HepG2 (cell line): ENCODE results near the gene PNLDC1. TPM values are rescaled to one million over a fixed set of nuclear protein-coding genes. Genes with fewer than 3 reads are reported as not detected.
A peak's percentile ranks its signal among the peaks of the same experiment; 100 is the strongest.

Experiments
- BCL6 ChIP-seq: IDR thresholded peaks from 2 replicates; pipeline ENCODE4 v1.6.1; 2016; ENCODE audit warnings: missing genetic modification reagents, missing compliant biosample characterization
- CREB1 ChIP-seq, 2 experiments: fragments of 450-650 bp in 1 of 2; IDR thresholded peaks; 2 replicates each; pipeline ENCODE4 v1.6.1; 2016 to 2017; ENCODE audit warnings: control low read depth in 1 of 2, mild to moderate bottlenecking in 1 of 2, missing compliant biosample characterization in 1 of 2, missing genetic modification characterization in 1 of 2
- FOXC1 ChIP-seq: sonication (generic); formaldehyde crosslinking; IDR thresholded peaks from 2 replicates; pipeline ENCODE4 v1.8.0; 2022; ENCODE audit warnings: mild to moderate bottlenecking, missing genetic modification reagents, borderline replicate concordance
- FOXK1 ChIP-seq: sonication (generic); formaldehyde crosslinking; IDR thresholded peaks from 2 replicates; pipeline ENCODE4 v1.4.0; 2020; ENCODE audit warnings: low read depth, missing genetic modification reagents, borderline replicate concordance
- PAF1 ChIP-seq: IDR thresholded peaks from 2 replicates; pipeline ENCODE4 v1.6.1; 2016; ENCODE audit warnings: missing genetic modification reagents, missing compliant biosample characterization
- TBP ChIP-seq: sonication (generic); formaldehyde crosslinking; IDR thresholded peaks from 2 replicates; pipeline ENCODE4 v1.5.0; 2020; ENCODE audit warnings: missing genetic modification reagents
- ZKSCAN1 ChIP-seq: fragments of 150-350 bp; IDR thresholded peaks from 2 replicates; pipeline ENCODE4 v1.6.1; 2014; ENCODE audit warnings: low read length
- ZNF12 ChIP-seq: sonication (generic); formaldehyde crosslinking; IDR thresholded peaks from 2 replicates; pipeline ENCODE4 v1.5.0; 2020; ENCODE audit warnings: missing genetic modification reagents
- ZNF235 ChIP-seq: sonication (generic); formaldehyde crosslinking; IDR thresholded peaks from 2 replicates; pipeline ENCODE4 v1.8.1; 2023; ENCODE audit warnings: mild to moderate bottlenecking, missing genetic modification reagents, borderline replicate concordance
- ZNF563 ChIP-seq: sonication (generic); formaldehyde crosslinking; IDR thresholded peaks from 2 replicates; pipeline ENCODE4 v1.8.0; 2022; ENCODE audit warnings: mild to moderate bottlenecking, moderate library complexity, missing genetic modification reagents
- ZNF607 ChIP-seq: sonication (generic); formaldehyde crosslinking; IDR thresholded peaks from 2 replicates; pipeline ENCODE4 v1.5.1; 2020; ENCODE audit warnings: missing genetic modification reagents, mild to moderate bottlenecking, borderline replicate concordance
- polyA plus RNA-seq, 8 experiments: library from polyadenylated mRNA; depleted of rRNA in 3 of 8; stranded (reverse) in 7 of 8; unstranded in 1 of 8; fragments of >200 nt; fragmentation: Illumina TruSeq in 4 of 8; extraction: Trizol in 4 of 8; gene quantifications; 2 replicates each; pipeline versions ENCODE4 v1.2.1 to v1.2.3, GENCODE V29; 2011 to 2016; ENCODE audit warnings: low read depth in 4 of 8, missing spikeins in 1 of 8, mixed read lengths in 1 of 8; ENCODE audit not compliant: insufficient read depth in 1 of 8
- total RNA-seq, 5 experiments: library from RNA; depleted of rRNA; stranded (reverse); fragments of >200 nt; fragmentation: Illumina TruSeq; extraction: Trizol; gene quantifications; 2 replicates each; pipeline ENCODE4 v1.2.3, GENCODE V29; 2016; ENCODE audit warnings: low read depth in 1 of 5
- TF ChIP-seq, protein P1 (sequence below): sonication (generic); formaldehyde crosslinking; IDR thresholded peaks from 2 replicates; pipeline ENCODE4 v1.4.0; 2020; ENCODE audit warnings: mild to moderate bottlenecking, missing genetic modification reagents
- TF ChIP-seq, protein P2 (sequence below): IDR thresholded peaks from 2 replicates; pipeline ENCODE4 v1.6.1; 2018; ENCODE audit warnings: missing genetic modification reagents, mild to moderate bottlenecking, missing compliant biosample characterization
- TF ChIP-seq, protein P3 (sequence below): sonication (generic); formaldehyde crosslinking; IDR thresholded peaks from 2 replicates; pipeline ENCODE4 v1.5.1; 2020; ENCODE audit warnings: mild to moderate bottlenecking, missing genetic modification reagents, moderate library complexity
- TF ChIP-seq, protein P4 (sequence below): IDR thresholded peaks from 2 replicates; pipeline ENCODE4 v1.6.1; 2016; ENCODE audit warnings: low read depth, missing genetic modification reagents, missing compliant biosample characterization
- TF ChIP-seq, protein P5 (sequence below): sonication (generic); formaldehyde crosslinking; IDR thresholded peaks from 2 replicates; pipeline ENCODE4 v1.8.1; 2023; ENCODE audit warnings: mild to moderate bottlenecking, missing genetic modification reagents
- TF ChIP-seq, protein P6 (sequence below): sonication (generic); formaldehyde crosslinking; IDR thresholded peaks from 2 replicates; pipeline ENCODE4 v1.8.0; 2022; ENCODE audit warnings: mild to moderate bottlenecking, missing genetic modification reagents

PNLDC1 gene
- total and polyA plus RNA-seq, 2 of the 13 experiments (the other 11 are each of a cell fraction or from before 2014, with no cell fraction given), result not detected

DNA sequence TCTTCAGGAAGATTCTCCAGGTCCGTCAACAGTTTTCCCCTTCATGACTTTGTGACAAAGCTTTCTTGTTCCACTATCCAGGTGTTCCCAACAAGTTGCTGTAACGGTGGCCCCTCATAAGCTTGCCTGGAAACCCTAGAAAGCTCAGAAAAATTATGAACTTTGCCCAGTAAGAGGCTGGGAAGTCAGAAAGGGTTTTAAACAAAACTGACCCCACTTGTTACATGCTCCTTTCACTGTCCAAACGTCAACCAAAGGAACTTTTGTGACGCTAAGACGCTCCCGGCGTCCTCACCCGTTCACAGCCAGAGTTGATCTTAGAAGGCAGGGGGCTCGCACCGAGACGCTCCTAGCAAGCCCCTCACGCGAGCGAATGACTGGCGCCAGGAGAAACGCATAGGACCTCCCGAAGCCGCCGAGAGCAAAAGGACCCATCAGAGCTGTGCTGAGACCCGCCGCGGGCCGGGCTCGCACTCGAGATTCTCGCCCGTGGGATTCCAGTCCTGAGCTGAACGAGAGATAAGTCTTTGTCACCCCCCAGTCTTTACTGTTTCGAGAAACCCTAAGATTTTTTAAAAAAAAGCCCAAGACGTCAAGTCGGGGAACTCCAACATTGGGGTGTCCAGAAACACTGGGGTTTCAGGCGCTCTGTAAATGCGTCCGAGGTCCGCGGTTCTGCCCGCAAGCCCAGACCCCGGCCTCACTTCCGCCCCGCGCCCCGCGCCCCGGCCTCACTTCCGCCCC is 38.8 kb upstream of the PNLDC1 start (continued):
- TF ChIP-seq, protein P1, sequence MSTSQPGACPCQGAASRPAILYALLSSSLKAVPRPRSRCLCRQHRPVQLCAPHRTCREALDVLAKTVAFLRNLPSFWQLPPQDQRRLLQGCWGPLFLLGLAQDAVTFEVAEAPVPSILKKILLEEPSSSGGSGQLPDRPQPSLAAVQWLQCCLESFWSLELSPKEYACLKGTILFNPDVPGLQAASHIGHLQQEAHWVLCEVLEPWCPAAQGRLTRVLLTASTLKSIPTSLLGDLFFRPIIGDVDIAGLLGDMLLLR (CRISPR knock-in tag), result no peak
- TF ChIP-seq, protein P2, sequence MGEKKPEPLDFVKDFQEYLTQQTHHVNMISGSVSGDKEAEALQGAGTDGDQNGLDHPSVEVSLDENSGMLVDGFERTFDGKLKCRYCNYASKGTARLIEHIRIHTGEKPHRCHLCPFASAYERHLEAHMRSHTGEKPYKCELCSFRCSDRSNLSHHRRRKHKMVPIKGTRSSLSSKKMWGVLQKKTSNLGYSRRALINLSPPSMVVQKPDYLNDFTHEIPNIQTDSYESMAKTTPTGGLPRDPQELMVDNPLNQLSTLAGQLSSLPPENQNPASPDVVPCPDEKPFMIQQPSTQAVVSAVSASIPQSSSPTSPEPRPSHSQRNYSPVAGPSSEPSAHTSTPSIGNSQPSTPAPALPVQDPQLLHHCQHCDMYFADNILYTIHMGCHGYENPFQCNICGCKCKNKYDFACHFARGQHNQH (CRISPR knock-in tag), result peak; percentile 19; the same call in 1 of the 2 replicates
- TF ChIP-seq, protein P3, sequence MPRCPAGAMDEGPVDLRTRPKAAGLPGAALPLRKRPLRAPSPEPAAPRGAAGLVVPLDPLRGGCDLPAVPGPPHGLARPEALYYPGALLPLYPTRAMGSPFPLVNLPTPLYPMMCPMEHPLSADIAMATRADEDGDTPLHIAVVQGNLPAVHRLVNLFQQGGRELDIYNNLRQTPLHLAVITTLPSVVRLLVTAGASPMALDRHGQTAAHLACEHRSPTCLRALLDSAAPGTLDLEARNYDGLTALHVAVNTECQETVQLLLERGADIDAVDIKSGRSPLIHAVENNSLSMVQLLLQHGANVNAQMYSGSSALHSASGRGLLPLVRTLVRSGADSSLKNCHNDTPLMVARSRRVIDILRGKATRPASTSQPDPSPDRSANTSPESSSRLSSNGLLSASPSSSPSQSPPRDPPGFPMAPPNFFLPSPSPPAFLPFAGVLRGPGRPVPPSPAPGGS, result no peak
- TF ChIP-seq ZNF607 (CRISPR knock-in tag) (peak; percentile 18; the same call in 1 of the 2 replicates), FOXK1 (CRISPR knock-in tag) (no peak), PAF1 (0 out of 2 replicates have a peak, but pooled peaks have one; percentile 15), ZNF235 (CRISPR knock-in tag) (0 out of 2 replicates have a peak, but pooled peaks have one; percentile 10), ZKSCAN1 (no peak), FOXC1 (CRISPR knock-in tag) (0 out of 2 replicates have a peak, but pooled peaks have one; percentile 16), ZNF12 (0 out of 2 replicates have a peak, but pooled peaks have one; percentile 8), ZNF563 (CRISPR knock-in tag) (0 out of 2 replicates have a peak, but pooled peaks have one; percentile 21), BCL6 (peak; percentile 79), CREB1 (IDR thresholded peaks at IDR 0.05) (no peak), CREB1 (CRISPR knock-in tag; IDR thresholded peaks at IDR 0.05) (peak; percentile 38; the same call in 1 of the 2 replicates), TBP (CRISPR knock-in tag) (no peak)
- TF ChIP-seq, protein P4, sequence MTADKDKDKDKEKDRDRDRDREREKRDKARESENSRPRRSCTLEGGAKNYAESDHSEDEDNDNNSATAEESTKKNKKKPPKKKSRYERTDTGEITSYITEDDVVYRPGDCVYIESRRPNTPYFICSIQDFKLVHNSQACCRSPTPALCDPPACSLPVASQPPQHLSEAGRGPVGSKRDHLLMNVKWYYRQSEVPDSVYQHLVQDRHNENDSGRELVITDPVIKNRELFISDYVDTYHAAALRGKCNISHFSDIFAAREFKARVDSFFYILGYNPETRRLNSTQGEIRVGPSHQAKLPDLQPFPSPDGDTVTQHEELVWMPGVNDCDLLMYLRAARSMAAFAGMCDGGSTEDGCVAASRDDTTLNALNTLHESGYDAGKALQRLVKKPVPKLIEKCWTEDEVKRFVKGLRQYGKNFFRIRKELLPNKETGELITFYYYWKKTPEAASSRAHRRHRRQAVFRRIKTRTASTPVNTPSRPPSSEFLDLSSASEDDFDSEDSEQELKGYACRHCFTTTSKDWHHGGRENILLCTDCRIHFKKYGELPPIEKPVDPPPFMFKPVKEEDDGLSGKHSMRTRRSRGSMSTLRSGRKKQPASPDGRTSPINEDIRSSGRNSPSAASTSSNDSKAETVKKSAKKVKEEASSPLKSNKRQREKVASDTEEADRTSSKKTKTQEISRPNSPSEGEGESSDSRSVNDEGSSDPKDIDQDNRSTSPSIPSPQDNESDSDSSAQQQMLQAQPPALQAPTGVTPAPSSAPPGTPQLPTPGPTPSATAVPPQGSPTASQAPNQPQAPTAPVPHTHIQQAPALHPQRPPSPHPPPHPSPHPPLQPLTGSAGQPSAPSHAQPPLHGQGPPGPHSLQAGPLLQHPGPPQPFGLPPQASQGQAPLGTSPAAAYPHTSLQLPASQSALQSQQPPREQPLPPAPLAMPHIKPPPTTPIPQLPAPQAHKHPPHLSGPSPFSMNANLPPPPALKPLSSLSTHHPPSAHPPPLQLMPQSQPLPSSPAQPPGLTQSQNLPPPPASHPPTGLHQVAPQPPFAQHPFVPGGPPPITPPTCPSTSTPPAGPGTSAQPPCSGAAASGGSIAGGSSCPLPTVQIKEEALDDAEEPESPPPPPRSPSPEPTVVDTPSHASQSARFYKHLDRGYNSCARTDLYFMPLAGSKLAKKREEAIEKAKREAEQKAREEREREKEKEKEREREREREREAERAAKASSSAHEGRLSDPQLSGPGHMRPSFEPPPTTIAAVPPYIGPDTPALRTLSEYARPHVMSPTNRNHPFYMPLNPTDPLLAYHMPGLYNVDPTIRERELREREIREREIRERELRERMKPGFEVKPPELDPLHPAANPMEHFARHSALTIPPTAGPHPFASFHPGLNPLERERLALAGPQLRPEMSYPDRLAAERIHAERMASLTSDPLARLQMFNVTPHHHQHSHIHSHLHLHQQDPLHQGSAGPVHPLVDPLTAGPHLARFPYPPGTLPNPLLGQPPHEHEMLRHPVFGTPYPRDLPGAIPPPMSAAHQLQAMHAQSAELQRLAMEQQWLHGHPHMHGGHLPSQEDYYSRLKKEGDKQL (CRISPR knock-in tag), result no peak
- TF ChIP-seq, protein P5, sequence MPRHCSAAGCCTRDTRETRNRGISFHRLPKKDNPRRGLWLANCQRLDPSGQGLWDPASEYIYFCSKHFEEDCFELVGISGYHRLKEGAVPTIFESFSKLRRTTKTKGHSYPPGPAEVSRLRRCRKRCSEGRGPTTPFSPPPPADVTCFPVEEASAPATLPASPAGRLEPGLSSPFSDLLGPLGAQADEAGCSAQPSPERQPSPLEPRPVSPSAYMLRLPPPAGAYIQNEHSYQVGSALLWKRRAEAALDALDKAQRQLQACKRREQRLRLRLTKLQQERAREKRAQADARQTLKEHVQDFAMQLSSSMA (CRISPR knock-in tag), result no peak
- TF ChIP-seq, protein P6, sequence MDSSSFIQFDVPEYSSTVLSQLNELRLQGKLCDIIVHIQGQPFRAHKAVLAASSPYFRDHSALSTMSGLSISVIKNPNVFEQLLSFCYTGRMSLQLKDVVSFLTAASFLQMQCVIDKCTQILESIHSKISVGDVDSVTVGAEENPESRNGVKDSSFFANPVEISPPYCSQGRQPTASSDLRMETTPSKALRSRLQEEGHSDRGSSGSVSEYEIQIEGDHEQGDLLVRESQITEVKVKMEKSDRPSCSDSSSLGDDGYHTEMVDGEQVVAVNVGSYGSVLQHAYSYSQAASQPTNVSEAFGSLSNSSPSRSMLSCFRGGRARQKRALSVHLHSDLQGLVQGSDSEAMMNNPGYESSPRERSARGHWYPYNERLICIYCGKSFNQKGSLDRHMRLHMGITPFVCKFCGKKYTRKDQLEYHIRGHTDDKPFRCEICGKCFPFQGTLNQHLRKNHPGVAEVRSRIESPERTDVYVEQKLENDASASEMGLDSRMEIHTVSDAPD (CRISPR knock-in tag), result 0 out of 2 replicates have a peak, but pooled peaks have one; percentile 18
